Stimulated activated naive CD8-positive, alpha-beta T cell treated with anti-CD3 and anti-CD28 coated beads, Interleukin-15, Interleukin-2, amounts not matched to agents 100 U/mL and 50 U/mL, for 24 hours (primary cell): ENCODE measurements around the gene SLC25A39.
A peak's percentile ranks its signal among the peaks of the same experiment; 100 is the strongest.
"Not testable (repeated sequence)": the region's sequence is repeated elsewhere in the genome, so short reads cannot be mapped to it uniquely, and the experiment has no call there.

Experiments used
- ATAC-seq: fragments of 150-1000 bp; cut with Tn5 transposase; one replicate; pipeline ENCODE4 v1.10.0; 2021
- DNase-seq: peaks from one replicate; pipeline ENCODE4 v3.0.0; 2021

SLC25A39 gene

DNA sequence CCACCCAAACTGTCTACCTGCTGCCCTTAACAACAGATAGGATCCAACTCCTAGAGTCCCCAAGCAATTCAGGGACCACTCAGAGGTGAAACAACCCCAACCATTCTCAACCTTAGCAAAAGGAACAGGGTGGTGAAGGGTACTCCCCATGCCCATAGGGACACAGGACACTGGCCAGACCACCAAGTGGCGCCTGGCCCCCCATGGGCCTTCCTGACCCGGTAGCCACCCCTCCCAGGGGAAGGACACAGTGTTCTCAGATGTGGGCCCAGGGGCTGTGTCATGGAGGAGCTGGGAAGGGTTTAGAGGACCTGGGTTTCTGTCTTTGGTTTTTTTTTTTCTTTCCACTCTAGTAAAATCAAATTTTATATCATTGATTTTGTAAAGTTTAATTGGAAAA is 9.7 kb upstream of the SLC25A39 start:
- no peak for ATAC-seq
- DNase-seq: no peak

DNA sequence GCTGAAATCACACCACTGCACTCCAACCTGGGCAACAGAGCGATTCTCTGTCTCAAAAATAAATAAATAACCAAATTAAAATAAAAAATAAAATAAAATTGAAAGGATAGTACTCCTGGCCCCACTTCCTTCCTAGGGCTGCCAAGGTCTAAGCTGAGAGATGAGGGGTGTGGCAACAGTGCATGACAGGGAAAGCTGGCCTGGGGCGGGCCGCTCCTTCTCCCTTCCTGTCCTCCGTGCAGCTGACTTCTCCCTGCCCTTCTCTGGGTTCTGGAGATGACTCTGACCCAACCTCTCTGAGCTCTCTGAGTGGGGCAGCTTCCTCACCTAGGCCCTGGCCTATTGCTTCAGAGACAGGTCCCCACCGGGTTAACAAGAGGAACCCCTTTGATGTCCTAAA is 8.7 kb upstream of the SLC25A39 start:
- no peak for DNase-seq
- no peak for ATAC-seq

DNA sequence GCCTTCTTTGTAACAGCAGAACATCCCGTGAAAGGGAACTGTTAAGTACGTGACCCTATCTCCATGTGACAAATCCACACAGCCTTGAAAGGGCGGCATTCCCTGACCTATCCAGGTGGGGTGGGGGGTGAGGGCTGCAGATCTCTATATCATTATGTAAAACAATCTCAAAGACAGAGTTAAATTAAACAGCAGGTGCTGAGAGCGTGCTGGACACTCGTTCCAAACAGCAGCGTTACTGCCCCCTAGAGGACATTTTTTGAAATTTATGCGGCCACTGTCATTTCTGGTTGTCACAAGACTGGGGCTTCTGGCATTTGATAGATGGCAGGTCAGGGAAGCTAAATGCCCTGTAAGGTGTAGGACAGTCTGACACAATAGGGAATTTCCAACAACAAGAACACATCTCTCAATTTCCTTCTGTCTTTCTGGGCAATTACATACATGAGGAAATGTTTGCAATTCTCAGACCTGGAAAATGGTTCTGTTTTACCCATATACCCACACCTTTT is 6.7 kb upstream of the SLC25A39 start:
- peak; percentile 77 for DNase-seq
- peak; percentile 34 for ATAC-seq

DNA sequence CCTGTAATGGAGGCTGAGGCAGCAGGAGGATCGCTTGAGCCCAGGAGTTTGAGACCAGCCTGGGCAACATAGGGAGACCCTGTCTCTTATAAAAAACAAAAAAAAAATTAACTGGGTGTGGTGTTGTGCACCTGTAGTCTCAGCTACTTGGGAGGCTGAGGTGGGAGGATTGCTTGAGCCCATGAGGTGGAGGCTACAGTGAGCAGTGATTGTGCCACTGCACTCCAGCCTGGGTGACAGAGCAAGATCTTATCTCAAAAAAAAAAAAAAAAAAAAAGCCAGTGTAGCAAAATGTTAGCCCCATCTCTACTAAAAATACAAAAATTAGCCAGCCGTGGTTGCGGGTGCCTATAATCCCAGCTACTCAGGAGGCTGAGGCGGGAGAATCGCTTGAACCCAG is 5.6 kb upstream of the SLC25A39 start:
- not testable (repeated sequence) for ATAC-seq, DNase-seq

DNA sequence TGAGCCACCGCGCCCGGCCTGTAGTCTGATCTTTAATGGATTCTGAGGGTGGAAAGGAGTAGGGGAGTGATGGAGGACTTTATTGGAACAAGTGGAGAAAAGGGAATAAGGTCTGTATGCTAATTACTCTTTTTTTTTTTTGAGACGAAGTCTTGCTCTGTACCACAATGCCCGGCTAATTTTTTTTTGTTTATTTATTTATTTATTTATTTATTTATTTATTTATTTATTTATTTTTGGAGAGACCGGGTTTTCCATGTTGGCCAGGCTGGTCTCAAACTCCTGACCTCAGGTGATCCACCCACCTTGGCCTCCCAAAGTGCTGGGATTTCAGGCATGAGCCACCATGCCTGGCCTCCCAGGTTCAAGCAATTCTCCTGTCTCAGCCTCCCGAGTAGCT is 4.9 kb upstream of the SLC25A39 start:
- not testable (repeated sequence) for ATAC-seq, DNase-seq

DNA sequence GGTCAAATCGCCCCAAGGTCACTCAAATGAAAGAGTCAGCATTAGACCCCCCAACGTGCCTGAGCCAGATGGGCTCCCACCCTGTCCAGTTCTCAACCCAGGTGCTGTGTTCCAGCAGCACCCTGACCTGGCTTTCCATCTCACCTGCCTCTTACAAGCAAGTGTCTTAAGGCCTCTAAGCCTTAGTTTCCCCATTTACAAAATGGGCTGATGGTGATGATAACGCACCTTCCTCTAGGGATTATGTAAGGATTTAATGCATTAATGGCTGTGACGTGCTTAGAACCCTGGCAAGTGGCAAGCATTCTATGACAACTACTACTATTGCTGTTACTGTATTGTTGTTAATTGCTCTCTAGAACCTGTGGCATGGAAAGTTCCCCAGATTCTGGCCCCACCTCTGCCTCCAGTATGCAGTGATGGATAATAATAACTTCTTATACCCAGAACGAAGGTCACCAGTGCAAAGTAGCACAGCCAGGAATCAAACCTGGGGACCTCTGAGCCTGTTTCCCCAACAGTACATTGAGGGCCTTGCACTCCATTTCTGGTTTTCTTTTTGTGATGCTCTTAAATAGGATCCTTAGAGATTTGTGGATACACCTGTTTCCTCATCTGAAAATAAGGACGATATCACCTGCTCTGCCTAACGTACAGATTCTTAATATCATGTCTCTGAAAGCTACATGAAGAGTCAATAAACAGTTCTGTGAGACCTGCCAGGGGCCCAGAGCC is 3.3 kb upstream of the SLC25A39 start:
- ATAC-seq: no peak
- no peak for DNase-seq

DNA sequence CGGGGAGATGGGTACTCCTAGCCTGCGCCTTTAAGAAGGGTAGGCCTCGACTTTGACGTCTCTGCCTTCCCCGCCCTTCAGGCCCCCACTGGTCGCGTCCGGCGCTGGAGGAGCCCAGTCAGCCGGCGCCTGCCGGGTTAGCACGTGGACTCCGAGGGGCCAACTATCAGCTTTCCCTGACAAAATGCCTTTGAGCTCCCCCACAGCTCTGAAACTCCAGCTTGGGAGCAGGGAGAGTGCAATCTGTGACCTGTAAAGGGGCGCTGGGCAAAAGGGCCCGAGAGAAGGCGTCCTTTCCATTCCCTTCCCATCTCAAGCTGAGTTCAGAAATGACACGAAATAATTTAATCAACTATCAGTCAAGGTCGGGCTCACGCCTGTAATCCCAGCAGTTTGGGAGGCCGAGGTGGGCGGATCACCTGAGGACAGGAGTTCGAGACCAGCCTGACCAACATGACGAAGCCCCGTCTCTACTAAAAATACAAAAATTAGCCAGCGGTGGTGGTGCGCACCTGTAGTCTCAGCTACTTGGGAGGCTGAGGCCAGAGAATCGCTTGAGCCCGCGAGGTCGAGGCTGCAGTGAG is 2.3 kb upstream of the SLC25A39 start:
- peak; percentile 80 for ATAC-seq

DNA sequence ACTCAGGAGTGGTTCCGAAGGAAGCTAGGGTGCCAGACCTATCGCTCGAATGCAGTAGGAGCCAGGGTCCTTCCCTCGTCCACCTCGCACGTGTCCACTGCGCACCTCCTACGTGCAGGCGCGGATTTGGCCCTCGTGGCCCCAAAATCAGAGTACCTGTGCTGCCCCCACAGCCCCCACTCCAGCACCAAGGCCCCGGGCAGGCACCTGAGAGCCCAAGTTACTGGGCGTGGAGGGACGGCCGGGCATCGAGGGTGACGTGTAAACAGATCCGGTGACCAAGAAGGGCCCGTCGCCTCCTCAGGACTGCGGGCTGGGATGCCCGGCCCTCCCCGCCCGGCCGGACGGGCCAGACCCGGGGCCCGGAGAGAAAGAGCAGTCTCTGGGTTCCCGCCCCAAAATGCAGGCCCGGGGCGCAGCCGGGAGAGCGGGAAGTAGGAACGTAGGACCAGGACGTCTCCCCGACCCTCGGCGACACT is 492 bp downstream of the SLC25A39 start:
- DNase-seq: no peak
- peak; percentile 0 for ATAC-seq

More for the DNA sequence above, 2.3 kb upstream of the SLC25A39 start:
- DNase-seq: peak; percentile 92

DNA sequence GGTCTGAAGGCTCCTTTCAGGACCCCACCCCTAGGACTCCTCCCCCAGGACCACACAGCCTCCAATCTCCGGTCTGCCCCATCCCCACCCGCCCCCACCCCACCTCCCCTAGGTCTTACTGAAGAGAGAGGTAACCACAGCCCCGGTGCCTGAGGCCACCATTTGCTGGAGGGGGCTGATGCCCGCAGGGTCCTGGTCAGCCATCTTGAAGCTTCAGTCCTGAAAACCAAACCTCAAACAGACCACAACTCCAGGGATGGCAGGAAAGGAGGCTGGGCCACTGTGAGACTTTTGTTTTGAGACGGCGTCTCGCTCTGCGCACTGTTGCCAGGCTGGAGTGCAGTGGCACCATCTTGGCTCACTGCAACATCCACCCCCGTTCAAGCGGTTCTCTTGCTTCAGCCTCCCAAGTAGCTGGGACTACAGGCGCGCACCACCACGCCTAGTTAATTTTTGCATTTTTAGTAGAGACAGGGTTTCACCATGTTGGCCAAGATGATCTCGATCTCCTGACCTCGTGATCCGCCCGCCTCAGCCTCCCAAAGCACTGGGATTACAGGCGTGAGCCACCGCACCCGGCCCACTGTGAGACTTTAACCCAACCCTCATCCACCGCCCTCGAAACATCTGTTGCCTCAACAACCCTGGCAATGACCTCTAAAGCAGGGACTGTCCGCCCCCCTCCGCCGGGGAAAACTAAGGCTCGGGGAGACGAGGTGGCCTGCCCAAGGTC is 1.1 kb downstream of the SLC25A39 start:
- DNase-seq (no peak), ATAC-seq (no peak)

DNA sequence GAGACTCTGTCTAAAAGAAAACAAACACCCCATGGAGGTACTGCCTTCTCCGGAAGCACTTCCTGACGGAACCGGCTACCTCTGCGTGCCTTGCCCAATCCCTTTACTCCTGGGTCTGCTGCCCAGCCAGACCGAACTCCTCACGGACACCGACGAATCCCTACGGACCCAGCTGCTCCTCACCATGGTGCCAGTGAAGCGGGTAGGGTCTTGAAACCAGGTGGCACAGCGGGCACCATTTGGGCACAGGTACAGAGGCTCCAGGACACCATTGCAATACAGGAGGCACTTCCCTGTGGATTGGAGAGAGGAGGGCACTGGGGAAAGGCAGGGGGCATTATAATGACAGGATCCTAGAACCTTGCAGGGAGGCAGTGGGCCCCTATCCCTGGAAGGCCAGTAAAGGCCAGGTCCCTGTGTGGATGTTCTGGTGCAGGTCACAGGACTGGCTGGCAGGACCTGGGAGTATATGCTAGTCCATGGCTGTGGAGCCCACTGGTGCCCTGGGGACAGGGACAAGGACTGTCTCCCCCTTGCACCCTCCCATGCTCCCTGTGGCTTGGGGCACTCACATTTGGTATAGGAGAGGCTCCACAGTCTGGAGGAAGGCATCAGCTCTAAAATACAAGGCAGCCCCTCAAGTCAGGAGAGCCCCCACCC is 2.3 kb downstream of the SLC25A39 start:
- no peak for ATAC-seq
- DNase-seq: no peak

DNA sequence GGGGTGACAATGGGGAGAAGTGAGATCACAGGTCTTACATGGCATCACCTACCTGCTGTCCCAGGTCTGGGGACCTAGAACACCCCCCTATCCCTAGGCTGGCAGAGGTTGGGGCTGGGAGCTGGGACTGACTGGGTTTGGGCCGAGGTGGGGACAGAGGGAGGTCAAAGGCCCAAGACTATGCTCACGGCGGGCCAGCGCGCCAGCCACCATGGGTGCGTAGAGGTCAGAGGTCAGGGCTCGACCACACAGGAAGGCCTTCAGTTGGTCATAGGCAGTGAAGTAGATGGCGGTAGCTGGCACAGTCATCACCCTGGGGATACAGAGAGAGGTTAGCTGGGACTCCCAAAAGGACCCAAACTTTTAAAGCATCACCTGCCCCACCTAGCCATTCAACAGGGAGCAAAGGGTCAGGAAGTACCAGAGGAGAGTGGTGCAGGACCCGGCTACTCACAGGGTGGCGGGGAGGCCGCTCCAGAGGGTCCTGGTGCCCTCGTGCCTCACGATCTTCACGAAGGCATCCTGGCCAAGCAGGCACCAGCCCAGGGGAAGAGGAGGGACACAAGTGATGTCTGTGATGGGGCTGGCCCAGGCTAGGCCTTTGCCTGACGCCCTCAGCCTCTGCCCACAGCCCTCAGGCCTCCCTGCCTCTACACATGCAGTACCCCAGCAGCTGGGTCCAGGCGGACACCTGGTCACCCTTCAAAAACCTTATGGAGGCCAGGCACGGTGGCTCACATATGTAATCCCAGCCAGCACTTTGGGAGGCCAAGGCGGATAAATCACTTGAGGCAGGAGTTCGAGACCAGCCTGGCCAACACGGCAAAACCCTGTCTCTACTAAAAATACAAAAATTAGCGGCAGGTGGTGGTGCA is 3.1 kb downstream of the SLC25A39 start:
- ATAC-seq: no peak
- no peak for DNase-seq

DNA sequence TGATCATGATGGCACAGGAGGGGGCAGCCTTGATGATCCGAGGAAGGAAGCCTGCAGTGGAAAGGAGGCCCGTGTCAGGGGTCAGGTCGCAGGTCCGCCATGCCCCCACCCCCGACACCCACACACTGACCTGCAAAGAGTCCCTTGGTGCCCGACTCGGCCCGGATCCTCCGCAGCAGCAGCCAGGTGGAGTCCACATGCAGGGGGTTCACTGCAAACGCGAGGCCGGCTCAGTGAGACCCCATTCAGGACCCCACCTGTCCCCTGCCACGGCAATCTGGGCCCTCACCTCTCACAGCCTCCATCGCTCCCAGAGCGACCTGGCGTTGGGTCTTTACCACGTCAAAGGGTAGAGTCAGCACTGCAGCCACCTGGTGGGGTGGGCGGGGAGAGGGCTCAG is 4.6 kb downstream of the SLC25A39 start:
- ATAC-seq: no peak
- no peak for DNase-seq

DNA sequence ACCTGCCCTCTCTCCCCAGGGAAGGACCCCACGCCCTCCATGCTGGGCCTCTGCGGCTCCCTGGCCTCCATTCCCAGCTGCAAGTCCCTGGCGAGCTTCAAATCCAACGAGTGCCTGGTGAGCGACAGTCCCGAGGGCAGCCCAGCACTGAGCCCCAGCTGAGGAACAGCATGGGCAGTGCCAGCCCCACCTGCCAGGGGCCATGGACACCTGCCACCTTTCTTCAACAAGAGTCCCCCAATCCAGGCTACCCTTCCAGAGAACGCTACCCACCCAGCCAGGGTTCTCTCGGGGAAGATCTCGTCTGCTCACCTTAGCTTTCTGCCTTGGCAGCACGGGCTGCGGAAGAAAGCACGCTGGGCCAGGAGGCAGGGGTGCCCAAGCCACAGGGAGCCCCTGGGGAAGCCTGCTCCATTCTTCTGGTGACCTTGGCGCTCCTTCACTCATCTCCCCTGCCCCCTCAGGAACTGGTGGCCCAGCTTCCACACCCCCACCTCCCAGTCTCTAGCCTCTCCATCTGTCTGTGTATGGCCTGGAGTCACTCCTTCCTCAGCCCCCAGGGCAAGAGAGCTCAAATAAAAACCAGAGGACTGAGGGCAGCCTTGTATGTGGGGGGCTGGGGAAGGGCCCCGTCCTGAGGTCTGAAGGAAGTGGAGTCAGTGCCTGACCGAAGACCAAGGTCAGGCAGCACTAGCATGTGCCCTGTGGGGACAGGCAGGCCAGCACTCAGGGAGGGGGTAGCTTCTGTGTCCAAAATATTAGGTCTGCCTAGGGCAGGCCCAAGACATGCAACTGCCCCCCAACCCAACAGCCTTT is 6.3 kb downstream of the SLC25A39 start:
- DNase-seq (no peak), ATAC-seq (no peak)

DNA sequence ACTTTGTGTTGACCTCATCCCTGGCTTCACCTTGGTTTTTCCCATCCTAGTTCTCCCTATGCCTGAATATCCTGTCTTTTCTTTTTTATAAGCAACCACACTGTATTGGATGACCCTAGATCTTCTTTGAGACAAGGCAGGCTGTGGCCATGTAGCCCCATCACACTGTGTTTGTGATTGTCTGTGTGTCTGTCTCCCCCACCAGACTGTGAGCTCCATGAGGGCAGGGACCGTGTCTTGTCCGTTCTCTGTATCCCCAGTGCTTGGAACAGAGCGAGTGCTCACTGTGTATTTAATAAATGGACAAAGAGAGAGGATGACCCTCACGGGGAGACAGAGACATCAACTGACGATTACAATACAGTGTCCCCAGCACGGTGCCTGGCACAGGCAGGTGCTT is 7.1 kb downstream of the SLC25A39 start:
- ATAC-seq: no peak
- no peak for DNase-seq

DNA sequence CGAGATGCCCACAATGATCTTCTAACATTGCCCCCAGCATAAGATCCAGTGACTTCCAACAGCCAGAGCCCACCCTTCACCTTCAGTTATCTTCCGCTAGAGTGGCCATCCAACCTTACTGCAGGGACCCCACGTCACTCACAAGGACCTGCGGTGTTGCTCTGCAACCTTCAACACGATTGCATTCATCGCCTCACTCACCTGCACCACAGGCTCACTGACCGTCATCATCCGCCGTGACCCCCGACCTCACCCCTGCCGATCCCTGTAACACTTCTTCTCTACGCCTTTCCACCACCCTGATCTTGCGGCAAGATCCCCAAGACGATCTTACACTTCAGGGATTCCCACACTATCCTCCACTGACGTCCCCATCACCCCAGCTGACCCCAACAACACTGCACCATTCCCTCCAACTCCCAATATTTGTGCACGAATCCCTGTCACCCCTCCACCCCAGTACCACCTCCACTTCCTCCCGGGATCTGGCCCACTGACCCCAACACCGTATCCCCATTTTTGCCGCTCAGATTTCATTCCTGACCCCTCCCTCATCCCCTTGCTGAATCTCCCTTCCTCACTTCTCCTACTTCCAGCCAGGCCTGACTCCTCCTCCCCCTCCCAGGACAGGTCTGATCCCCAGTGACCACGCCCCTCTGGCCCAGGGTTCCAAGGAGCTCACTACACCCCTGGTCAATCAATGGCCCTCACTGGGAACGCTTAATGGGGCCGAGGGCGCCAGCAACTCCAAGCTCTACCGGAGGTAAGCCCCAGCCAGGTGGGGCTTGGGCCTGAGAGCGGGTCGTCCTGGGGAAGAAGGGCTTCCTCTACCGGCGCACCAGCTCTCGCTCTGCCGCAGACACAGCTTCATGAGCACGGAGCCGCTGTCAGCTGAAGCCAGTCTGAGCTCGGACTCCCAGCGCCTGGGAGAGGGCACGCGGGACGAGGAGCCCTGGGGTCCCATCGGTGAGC is 8.6 kb downstream of the SLC25A39 start:
- ATAC-seq (no peak), DNase-seq (no peak)

DNA sequence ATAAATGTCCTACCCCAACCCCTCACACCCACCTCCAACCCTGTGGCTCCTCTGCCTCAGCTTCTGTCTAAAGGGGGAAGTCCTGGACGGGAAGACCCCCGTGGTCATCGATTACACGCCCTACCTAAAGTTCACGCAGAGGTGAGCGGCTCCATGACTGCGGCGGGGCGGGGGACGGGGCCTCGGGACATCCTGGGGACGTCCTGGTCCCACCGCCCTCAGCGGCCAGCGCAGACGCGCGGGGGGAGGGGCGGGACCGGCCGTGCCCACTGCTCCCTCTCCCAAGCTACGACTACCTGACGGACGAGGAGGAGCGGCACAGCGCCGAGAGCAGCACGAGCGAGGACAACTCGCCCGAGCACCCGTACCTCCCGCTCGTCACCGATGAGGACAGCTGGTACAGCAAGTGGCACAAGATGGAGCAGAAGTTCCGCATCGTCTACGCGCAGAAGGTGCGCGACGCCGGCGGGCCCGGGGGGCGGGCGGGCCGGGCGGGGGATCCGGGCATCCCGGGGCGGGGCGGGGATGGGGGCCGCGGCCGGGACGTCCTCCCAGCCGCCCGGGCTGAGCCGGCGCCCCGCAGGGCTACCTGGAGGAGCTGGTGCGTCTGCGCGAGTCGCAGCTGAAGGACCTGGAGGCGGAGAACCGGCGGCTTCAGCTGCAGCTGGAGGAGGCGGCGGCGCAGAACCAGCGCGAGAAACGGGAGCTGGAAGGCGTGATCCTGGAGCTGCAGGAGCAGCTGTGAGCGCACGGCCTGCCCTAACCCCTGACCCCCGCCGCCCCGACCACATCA is 9.6 kb downstream of the SLC25A39 start:
- DNase-seq: peak; percentile 61
- ATAC-seq: peak; percentile 54

DNA sequence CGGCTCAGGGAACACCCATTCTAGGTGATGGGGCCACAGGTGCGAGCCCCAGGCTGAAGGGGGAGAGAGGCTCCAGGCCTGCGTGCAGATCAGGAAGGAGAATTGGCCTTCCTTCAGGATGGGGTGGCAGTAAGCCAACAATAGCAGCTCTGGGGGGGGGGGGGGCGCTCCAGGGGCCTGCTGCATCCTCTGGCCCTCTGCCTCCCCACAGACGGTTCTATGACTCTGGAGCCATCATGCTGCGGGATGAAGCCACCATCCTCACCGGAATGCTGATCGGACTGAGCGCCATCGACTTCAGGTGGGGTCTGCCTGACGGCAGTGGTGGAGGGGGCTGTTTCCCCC is 10.1 kb downstream of the SLC25A39 start:
- no peak for DNase-seq
- no peak for ATAC-seq

DNA sequence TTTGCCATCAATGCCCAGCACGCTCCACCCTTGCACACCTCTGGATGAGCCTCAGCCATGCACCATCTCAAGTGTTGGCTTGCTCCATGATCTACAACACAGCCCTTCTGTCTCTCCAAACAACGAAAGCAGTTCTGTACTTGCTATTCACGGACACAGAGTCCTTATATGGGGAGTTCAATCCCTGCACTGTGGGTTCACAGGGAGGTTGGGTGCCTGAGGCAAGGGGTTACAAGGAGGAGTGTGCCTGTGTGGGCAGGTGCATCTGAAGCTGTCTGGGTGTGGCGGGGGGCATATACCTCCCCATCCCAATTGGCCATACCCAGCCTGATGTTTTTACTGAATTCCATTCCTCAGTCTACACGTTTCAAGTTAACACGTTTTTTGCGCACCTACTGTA is 10.6 kb downstream of the SLC25A39 start:
- DNase-seq (no peak), ATAC-seq (no peak)
